T-helper 1 cell treated with Interleukin-12 subunit alpha and Interleukin-12 subunit beta and Interleukin-4 antibody, amounts not matched to agents 30 μg/mL and 1 μg/mL, for 36 hours (primary cell): ENCODE data around the gene FYCO1.

Source experiments
- H3K27ac Mint-ChIP-seq: one replicate; pipeline ENCODE4 v1.8.0; 2021; ENCODE audit warnings: mild to moderate bottlenecking, mixed read lengths
- H3K27me3 Mint-ChIP-seq: one replicate; pipeline ENCODE4 v1.8.0; 2021; ENCODE audit warnings: low read depth, mixed read lengths
- H3K36me3 Mint-ChIP-seq: one replicate; pipeline ENCODE4 v1.8.0; 2021; ENCODE audit warnings: low read depth, mixed read lengths
- H3K4me1 Mint-ChIP-seq: one replicate; pipeline ENCODE4 v1.8.0; 2021; ENCODE audit warnings: low read depth, mixed read lengths
- H3K4me3 Mint-ChIP-seq: one replicate; pipeline ENCODE4 v1.8.0; 2021; ENCODE audit warnings: mild to moderate bottlenecking, moderate library complexity, mixed read lengths
- H3K9me3 Mint-ChIP-seq: one replicate; pipeline ENCODE4 v1.8.0; 2021; ENCODE audit warnings: mixed read lengths

FYCO1 gene

GRCh38 chr3:45994419-45995235, 997 bp downstream of the FYCO1 start:
- Mint-ChIP-seq H3K9me3 (no peaks in the 10 kb centered on the region), H3K36me3 (peaks cover 38% of the 10 kb centered on the region), H3K4me1 (peaks cover 47% of the 10 kb centered on the region), H3K27ac (peak overlapping the region; percentile 95), H3K27me3 (peaks cover 7% of the 10 kb centered on the region), H3K4me3 (peak overlapping the region; percentile 85)

- peaks cover 7% of the 10 kb centered on the region for H3K27me3 Mint-ChIP-seq
- peaks cover 55% of the 10 kb centered on the region for H3K4me1 Mint-ChIP-seq
- peak overlapping the region; percentile 83 for H3K27ac Mint-ChIP-seq
- no peaks in the 10 kb centered on the region for H3K9me3 Mint-ChIP-seq
- peak overlapping the region; percentile 63 for H3K4me3 Mint-ChIP-seq
- H3K36me3 Mint-ChIP-seq, result peaks cover 45% of the 10 kb centered on the region
These were observed 2.1 kb downstream of the FYCO1 start for GRCh38 chr3:45993421-45994027.

GRCh38 chr3:45992821-45993221, 2.8 kb downstream of the FYCO1 start:
- peak overlapping the region; percentile 63 for H3K4me3 Mint-ChIP-seq
- H3K27ac Mint-ChIP-seq, result peak overlapping the region; percentile 83
- H3K36me3 Mint-ChIP-seq, result peaks cover 49% of the 10 kb centered on the region
- H3K4me1 Mint-ChIP-seq, result peaks cover 60% of the 10 kb centered on the region
- H3K27me3 Mint-ChIP-seq, result peaks cover under 1% of the 10 kb centered on the region
- H3K9me3 Mint-ChIP-seq, result no peaks in the 10 kb centered on the region

- no peaks in the 10 kb centered on the region for H3K27me3 Mint-ChIP-seq
- H3K27ac Mint-ChIP-seq, result peak overlapping the region; percentile 83
- H3K4me1 Mint-ChIP-seq, result peaks cover 65% of the 10 kb centered on the region
- no peaks in the 10 kb centered on the region for H3K9me3 Mint-ChIP-seq
- H3K36me3 Mint-ChIP-seq, result peaks cover 53% of the 10 kb centered on the region
- peak overlapping the region; percentile 63 for H3K4me3 Mint-ChIP-seq
These were observed 3.4 kb downstream of the FYCO1 start for GRCh38 chr3:45992133-45992729.

- Mint-ChIP-seq H3K4me3 (no peak overlapping the region), H3K4me1 (peaks cover 66% of the 10 kb centered on the region), H3K27me3 (no peaks in the 10 kb centered on the region), H3K27ac (peak overlapping the region; percentile 50), H3K36me3 (peaks cover 53% of the 10 kb centered on the region), H3K9me3 (no peaks in the 10 kb centered on the region)
These were observed 4.3 kb downstream of the FYCO1 start for GRCh38 chr3:45991341-45991740.

GRCh38 chr3:45990181-45990580, 5.4 kb downstream of the FYCO1 start:
- Mint-ChIP-seq H3K27ac (peak overlapping the region; percentile 43), H3K27me3 (no peaks in the 10 kb centered on the region), H3K4me3 (no peak overlapping the region), H3K4me1 (peaks cover 72% of the 10 kb centered on the region), H3K36me3 (peaks cover 62% of the 10 kb centered on the region), H3K9me3 (no peaks in the 10 kb centered on the region)

- H3K27me3 Mint-ChIP-seq, result no peaks in the 10 kb centered on the region
- peaks cover 74% of the 10 kb centered on the region for H3K36me3 Mint-ChIP-seq
- H3K4me3 Mint-ChIP-seq, result no peak overlapping the region
- peaks cover 77% of the 10 kb centered on the region for H3K4me1 Mint-ChIP-seq
- peak overlapping the region; percentile 3 for H3K27ac Mint-ChIP-seq
- H3K9me3 Mint-ChIP-seq, result no peaks in the 10 kb centered on the region
These were observed 6.8 kb downstream of the FYCO1 start for GRCh38 chr3:45988804-45989203.

GRCh38 chr3:45988362-45988761, 7.3 kb downstream of the FYCO1 start:
- Mint-ChIP-seq H3K27ac (peak overlapping the region; percentile 50), H3K36me3 (peaks cover 78% of the 10 kb centered on the region), H3K27me3 (no peaks in the 10 kb centered on the region), H3K9me3 (no peaks in the 10 kb centered on the region), H3K4me1 (peaks cover 78% of the 10 kb centered on the region), H3K4me3 (no peak overlapping the region)

- no peak overlapping the region for H3K4me3 Mint-ChIP-seq
- peaks cover 77% of the 10 kb centered on the region for H3K36me3 Mint-ChIP-seq
- no peaks in the 10 kb centered on the region for H3K27me3 Mint-ChIP-seq
- peaks cover 76% of the 10 kb centered on the region for H3K4me1 Mint-ChIP-seq
- H3K27ac Mint-ChIP-seq, result peak overlapping the region; percentile 50
- H3K9me3 Mint-ChIP-seq, result no peaks in the 10 kb centered on the region
These were observed 8.0 kb downstream of the FYCO1 start for GRCh38 chr3:45987368-45988291.

- Mint-ChIP-seq H3K27ac (no peak overlapping the region), H3K4me1 (peaks cover 66% of the 10 kb centered on the region), H3K27me3 (no peaks in the 10 kb centered on the region), H3K9me3 (no peaks in the 10 kb centered on the region), H3K4me3 (no peak overlapping the region), H3K36me3 (peaks cover 70% of the 10 kb centered on the region)
These were observed 9.2 kb downstream of the FYCO1 start for GRCh38 chr3:45986303-45986982.

- Mint-ChIP-seq H3K4me1 (peaks cover 69% of the 10 kb centered on the region), H3K27ac (no peak overlapping the region), H3K36me3 (peaks cover 72% of the 10 kb centered on the region), H3K9me3 (no peaks in the 10 kb centered on the region), H3K27me3 (no peaks in the 10 kb centered on the region), H3K4me3 (no peak overlapping the region)
These were observed 9.9 kb downstream of the FYCO1 start for GRCh38 chr3:45985532-45986302.

GRCh38 chr3:45984331-45985312, 11.0 kb downstream of the FYCO1 start:
- H3K4me3 Mint-ChIP-seq, result no peak overlapping the region
- H3K36me3 Mint-ChIP-seq, result peaks cover 72% of the 10 kb centered on the region
- H3K27ac Mint-ChIP-seq, result no peak overlapping the region
- H3K9me3 Mint-ChIP-seq, result no peaks in the 10 kb centered on the region
- H3K4me1 Mint-ChIP-seq, result peaks cover 63% of the 10 kb centered on the region
- no peaks in the 10 kb centered on the region for H3K27me3 Mint-ChIP-seq
